ENCODE measurements around the gene ASB18.

GRCh38 chr2:236173729-236174607 is 90.2 kb downstream of the ASB18 start:
- no peak for TF ChIP-seq CTCF (IDR thresholded peaks at IDR 0.05)
- TF ChIP-seq EZH2phosphoT487 (IDR thresholded peaks at IDR 0.05): no peak

Data from neural progenitor cell (in vitro differentiated cells).